ENCODE results near the gene CYP46A1. TPM values are rescaled to one million over a fixed set of nuclear protein-coding genes. Genes with fewer than 3 reads are reported as not detected.

The CYP46A1 gene
- total RNA-seq, 1 experiment from 2014 or later: 0.59 TPM

- Histone ChIP-seq H2BK5ac (ENCODE audit: insufficient read length, low read length) (no peak overlapping the region), H4K5ac (ENCODE audit: insufficient read length, low read depth, low read length) (no peak overlapping the region), H2BK12ac (ENCODE audit: insufficient read length, low read depth, low read length) (no peak overlapping the region), H3K27ac (ENCODE audit: insufficient read length, low read depth, low read length) (no peak overlapping the region), H3K18ac (ENCODE audit: insufficient read length, low read depth, low read length) (no peak overlapping the region), H2AK5ac (ENCODE audit: insufficient read length, low read length) (no peak overlapping the region), H4K91ac (ENCODE audit: insufficient read length, low read depth, low read length) (no peak overlapping the region), H3K14ac (ENCODE audit: insufficient read depth, low read length) (no peak overlapping the region), H3K23ac (ENCODE audit: insufficient read length, low read depth, low read length) (no peak overlapping the region), H4K8ac (replicated peaks; ENCODE audit: insufficient read length, low read depth, low read length) (no peak overlapping the region), H3K4me2 (ENCODE audit: insufficient read depth, insufficient read length, low read length) (no peak overlapping the region), H3K4me1 (ENCODE audit: insufficient read depth, low read length) (no peaks in the 10 kb centered on the region), H3K23me2 (ENCODE audit: insufficient read length, low read depth, low read length, poor library complexity, severe bottlenecking) (no peaks in the 10 kb centered on the region), H3K56ac (ENCODE audit: insufficient read length, low read depth, low read length) (no peak overlapping the region), H2BK120ac (ENCODE audit: low read depth, low read length, poor library complexity, severe bottlenecking) (no peak overlapping the region), H3K4ac (ENCODE audit: low read depth, low read length) (no peak overlapping the region), H2BK20ac (ENCODE audit: low read depth, low read length, poor library complexity, severe bottlenecking) (no peak overlapping the region), H3T11ph (ENCODE audit: low read length) (no peak overlapping the region), H3K9ac (ENCODE audit: extremely low read depth, insufficient read length, low read length) (no peak overlapping the region), H3K79me2 (ENCODE audit: insufficient read depth, low read length) (no peaks in the 10 kb centered on the region), H2AFZ (ENCODE audit: low read length) (no peak overlapping the region), H4K20me1 (ENCODE audit: control insufficient read depth, insufficient read depth, insufficient read length) (no peaks in the 10 kb centered on the region), H3K27me3 (ENCODE audit: insufficient read depth, low read length) (no peaks in the 10 kb centered on the region), H3K79me1 (ENCODE audit: insufficient read depth, low read depth, low read length, poor library complexity, severe bottlenecking) (no peaks in the 10 kb centered on the region), H3K9me3 (ENCODE audit: control insufficient read depth, low read depth, low read length) (peaks cover 11% of the 10 kb centered on the region), H2BK15ac (ENCODE audit: low read depth, low read length) (no peak overlapping the region)
- Mint-ChIP-seq H3K27me3 (ENCODE audit: low read depth) (peaks cover 12% of the 10 kb centered on the region), H3K4me3 (no peak overlapping the region), H3K36me3 (ENCODE audit: insufficient read depth in 1 of 3, low read depth in 3 of 3) (peaks cover 14 to 24% (median 18%) of the 10 kb centered on the region in 3 experiments), H3K9me3 (peaks cover 23 to 26% of the 10 kb centered on the region in 2 experiments), H3K4me1 (no peaks in the 10 kb centered on the region), H3K27ac (no peak overlapping the region)
- TF ChIP-seq CTCF (conservative IDR thresholded peaks at IDR 0.05): no peak
- DNase-seq: no peak
- WGBS (ENCODE audit: extremely low coverage, insufficient read length, low lambda C conversion rate): no CpG with 5 or more reads among the region's 1 CpG
Observed at GRCh38 chr14:99701260-99701659, 17.2 kb downstream of the CYP46A1 start.

All from H9 (cell line).